SW480 (cell line): Measurements from ENCODE around the gene PCSK5.

ENCODE experiments used
- DNase-seq: peaks from one replicate; pipeline ENCODE4 v3.0.0-alpha.2; 2016; ENCODE audit warnings: low spot score

Gene PCSK5

DNA sequence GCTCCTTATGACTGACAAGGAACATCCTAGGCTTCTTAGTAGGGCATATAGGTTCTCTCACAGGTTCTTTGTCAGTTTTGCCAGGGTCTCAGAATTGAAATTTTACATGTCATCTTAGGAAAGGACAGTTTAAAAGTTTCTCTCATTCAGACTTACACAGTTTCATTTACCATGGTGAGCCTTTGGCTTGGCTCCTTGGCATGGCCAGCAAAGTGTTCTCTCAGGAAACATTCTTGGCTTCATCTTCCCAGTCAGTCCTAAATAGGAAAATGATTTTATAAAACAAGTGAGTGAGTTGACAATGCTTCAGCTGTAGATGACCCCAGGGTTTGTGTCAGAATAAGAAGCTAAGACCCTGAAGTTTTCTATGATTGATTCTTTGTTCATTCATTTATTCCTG is 191.6 kb downstream of the PCSK5 start:
- DNase-seq = no peak

DNA sequence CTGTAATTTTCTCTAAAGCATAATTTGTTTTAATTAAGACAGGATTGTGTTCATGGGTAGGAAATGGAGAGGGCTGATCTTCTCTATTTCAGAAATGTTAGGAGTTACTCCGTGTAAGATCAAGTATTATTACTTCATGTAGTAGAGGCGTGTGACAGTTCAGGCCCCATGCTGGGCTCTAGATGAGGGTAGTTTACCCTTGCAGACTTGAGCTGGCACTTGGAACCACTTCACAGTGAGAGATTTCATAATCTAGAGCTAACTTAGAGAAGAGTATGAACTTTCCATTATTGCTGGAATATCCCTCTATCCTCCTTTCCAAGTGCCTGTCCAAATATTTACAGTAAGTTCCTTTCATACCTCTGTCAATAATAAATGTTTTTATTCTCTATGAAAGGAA is 195.1 kb downstream of the PCSK5 start:
- no peak for DNase-seq

DNA sequence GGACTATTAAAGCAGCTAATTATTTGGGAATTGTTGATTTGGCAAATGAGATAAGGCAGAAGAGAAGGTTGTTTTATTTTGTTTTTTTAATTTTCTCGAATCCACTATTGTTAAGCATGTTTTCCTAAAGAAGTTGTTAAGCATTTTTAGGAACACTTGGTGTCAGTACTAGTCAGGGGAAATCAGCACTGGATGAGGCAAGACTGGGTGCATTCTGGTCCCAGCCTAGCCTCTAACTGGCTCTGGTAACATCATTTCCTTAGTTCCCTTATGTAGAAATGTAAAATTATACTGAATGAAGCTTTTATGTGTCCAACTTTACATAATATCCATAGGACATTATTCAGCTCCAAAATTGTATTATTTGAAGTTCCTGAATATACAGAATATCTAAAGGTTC is 196.1 kb downstream of the PCSK5 start:
- DNase-seq = no peak

GRCh38 chr9:76087976-76088375 is 197.5 kb downstream of the PCSK5 start:
- no peak for DNase-seq

GRCh38 chr9:76090330-76090729 is 199.9 kb downstream of the PCSK5 start:
- no peak for DNase-seq

DNA sequence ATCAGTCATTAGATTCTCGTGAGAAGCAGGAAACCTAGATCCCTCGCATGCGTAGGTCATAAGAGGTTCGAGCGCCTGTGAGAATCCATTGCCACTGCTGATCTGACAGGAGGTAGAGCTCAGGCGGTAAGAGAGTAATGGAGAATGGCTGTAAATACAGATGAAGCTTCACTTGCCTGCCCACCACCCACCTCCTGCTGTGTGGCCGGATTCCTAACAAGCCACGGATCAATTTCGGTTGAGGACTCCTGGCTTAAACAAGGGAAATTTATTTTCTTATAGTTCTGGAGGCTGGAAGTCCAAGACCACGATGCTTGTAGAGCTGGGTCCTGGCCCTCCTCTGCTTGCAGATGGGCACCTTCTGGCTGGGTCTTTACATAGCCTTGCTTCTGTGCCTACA is 200.4 kb downstream of the PCSK5 start:
- no peak for DNase-seq

DNA sequence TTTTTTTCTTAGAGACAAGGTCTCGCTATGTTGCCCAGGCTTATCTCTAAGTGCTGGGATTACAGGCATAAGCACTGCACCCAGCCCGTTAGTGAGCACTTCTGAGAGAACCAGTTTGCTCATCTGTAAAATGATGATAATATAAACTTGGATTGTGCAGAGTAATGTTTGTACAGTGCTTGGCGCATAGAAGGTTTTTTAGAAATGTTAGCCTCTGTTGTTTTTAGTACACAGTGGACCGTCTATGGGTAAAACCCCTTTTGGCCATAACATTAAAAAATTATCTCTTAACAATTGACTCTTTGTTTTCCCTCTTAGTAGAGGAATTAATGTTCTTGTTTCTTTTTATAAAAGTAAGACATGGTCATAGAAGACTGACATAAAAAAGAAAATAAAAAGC is 202.1 kb downstream of the PCSK5 start:
- no peak for DNase-seq

GRCh38 chr9:76095585-76095984 is 205.1 kb downstream of the PCSK5 start:
- DNase-seq = no peak

DNA sequence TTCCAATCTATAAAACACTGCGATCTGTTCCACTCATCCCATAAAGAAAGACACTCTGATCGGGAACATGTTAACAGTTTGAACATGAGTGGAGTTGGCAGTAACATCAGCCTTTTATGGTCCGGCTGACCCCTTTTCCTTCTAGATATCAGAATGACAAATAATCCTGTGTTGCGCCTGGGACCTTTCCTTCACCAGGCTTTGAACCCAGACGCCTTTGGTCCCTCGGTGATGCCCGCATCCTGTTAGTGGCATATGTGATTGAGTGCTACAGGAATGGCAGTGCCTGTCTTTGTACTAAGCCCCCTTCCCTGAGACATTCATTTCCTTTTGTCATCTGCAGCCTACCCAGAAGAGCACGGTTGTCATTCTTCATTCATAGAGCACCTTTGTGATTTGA is 209.0 kb downstream of the PCSK5 start:
- DNase-seq = no peak

GRCh38 chr9:76101075-76101474 is 210.6 kb downstream of the PCSK5 start:
- DNase-seq = no peak

DNA sequence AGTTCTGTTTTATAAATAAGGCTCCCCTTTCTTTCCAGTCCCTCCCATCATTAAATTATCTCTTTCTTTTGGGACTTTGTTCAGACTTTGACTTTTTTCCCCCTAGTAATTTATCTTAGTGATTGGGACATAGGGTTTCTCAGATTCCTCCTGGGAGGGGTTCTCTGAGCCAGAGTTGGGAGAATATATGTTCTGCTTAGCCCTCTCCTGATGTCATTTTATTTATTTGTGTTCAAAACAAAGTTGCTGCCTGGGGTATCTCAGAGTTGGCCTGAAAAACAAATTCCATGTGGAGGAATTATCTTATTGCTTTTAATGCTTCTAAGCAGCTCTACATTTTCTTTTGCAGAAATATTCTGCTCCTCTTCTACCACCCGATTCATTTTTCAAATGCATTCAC is 211.0 kb downstream of the PCSK5 start:
- DNase-seq = no peak

- no peak for DNase-seq
Observed at GRCh38 chr9:76101947-76102346, 211.5 kb downstream of the PCSK5 start.

DNA sequence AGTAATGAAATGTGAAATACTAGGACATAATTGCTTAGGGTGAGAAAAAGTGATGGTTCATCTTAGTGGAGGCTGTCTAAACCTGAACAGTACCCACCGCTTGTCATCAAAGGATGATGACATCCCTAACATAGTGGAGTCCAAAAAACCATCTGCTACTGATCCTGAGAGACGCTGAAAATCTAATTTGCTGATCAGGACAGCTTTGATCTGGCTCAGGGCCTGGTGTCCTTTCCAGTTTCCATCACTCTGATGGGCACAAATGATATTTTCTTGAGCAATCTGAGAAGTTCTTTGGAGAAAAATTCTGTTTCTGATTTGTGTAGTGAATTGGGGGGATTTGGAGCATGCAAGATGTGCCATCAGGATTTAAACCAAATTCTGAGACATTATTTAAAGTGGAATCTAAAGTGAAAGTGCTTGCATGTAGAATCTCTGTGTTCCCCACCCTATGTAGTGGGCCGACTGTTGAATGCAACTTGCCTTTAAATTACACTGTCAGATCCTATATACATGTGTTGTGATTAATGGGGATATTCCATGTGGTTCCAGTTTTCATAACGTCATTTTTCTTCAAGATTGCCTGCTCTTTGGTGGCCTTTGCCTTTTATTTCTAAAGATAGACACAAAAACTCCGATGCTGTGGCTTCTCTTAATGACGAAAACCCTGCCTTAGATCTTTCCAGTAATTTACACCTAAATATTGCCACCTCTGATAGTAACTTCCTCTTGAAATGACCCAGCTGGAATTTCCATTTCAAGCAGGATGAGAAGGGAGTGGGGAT is 213.2 kb downstream of the PCSK5 start:
- DNase-seq = no peak

DNA sequence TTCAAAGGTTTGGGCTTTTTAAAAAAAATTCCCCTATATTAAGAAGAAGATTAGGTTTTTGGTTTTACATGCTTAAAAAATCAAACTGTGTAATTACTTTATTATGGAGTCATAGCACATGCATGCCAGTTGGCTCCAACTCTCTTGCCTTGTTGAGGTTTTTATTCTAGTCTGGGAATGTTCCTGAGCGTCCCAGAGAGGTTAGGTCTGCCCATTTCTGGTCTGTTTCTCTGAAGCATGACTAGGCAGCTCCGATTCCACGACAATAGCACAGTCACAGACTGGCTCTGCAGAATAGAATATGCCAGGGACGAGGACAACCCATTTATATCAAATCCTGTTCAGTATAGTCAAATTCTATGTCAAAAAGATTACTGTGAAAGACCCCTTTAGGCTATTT is 217.0 kb downstream of the PCSK5 start:
- DNase-seq = no peak

- DNase-seq = no peak
Observed at GRCh38 chr9:76109953-76110352, 219.5 kb downstream of the PCSK5 start.

GRCh38 chr9:76112151-76112550 is 221.7 kb downstream of the PCSK5 start:
- no peak for DNase-seq

GRCh38 chr9:76114144-76114543 is 223.7 kb downstream of the PCSK5 start:
- no peak for DNase-seq

DNA sequence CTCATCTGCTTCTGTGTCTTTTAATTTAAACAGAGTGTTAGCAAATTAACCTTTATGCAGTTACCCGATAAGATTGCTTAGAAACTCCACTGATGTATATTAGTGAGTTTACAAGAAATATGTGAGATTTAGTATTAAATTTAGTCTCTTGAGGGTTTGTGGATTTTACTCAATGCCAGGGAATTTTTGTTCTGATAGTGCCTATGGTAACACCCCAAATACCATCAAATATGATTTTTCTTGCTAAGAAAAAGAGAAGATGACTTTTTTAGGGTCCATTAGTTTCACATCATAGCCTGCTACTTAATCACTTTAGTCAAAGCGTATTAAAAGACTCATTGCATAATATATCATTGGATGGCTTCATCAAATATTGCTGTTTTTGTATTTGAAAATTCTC is 224.9 kb downstream of the PCSK5 start:
- no peak for DNase-seq

DNA sequence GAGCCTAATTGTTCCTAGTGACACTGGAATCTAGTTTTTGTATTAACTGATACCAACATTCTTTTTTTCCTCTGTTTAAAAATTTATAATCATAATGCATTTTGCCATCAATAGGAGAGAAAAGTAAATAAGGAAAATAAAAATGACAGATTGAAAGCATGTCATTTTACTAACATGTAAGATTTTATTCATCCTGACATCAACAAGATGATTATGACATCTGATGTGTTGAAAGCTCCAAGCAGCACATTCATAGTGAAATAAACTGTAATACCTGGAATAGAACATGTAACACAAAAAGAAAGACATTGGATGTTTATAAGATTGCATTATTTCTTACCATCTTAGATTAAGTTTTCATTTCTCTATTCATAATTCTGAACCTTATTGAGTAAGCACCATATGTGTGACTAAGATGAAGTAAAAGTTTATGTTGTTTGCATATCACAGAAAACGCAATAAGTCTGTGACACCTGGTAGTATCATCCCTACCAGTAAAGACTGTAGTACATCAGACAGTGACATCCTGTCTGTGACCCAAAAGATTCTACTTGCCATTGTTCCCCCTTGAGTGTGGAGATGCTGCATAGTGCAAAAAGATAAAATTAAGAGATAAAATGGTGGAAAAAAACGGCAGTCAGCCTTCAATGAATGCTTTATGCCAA is 225.6 kb downstream of the PCSK5 start:
- DNase-seq = no peak

DNA sequence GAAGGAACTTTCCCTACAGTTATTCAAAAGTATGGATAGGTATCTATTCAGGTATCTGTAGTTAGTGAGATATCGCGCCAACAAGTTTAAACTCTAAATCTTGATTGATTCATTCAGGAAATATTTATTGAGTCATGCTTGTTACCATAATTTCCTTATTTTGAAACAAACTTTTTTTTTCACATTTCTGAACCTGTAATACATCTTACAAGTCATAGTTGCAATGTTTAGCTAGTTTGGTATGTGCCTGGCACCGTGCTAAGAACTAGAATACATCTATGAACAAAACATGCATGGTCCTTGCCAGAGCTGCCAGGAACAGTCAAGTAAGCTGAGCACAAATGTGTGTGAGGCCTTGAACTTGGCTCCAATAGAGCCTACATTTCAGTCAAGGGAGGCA is 226.4 kb downstream of the PCSK5 start:
- DNase-seq = no peak

- DNase-seq = no peak
Observed at GRCh38 chr9:76127637-76128036, 237.2 kb downstream of the PCSK5 start.

GRCh38 chr9:76135902-76136301 is 245.4 kb downstream of the PCSK5 start:
- no peak for DNase-seq

DNA sequence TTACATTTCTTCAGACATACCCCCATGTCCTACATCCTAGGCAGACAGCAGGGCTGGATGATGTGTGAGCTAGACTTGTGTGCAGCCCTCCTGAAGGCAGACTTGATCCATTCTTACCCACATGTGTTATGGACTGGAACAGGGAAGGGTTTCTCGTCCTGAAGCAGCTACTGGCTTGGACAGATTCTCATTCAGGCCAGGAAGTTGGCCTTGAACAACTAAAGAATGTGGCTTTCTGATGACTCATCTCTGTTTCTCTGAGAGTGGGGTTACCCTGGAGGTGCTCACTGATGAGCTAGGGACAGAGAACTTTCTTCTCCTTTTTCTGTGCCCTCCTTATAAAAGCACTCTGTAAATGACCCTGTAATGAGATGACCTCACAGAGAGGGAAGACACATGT is 246.5 kb downstream of the PCSK5 start:
- peak; percentile 13 for DNase-seq

- DNase-seq = no peak
Observed at GRCh38 chr9:76137931-76138330, 247.5 kb downstream of the PCSK5 start.
